ENCODE results near the gene ZNF575. TPM values are rescaled to one million over a fixed set of nuclear protein-coding genes. Genes with fewer than 3 reads are reported as not detected.

ZNF575 gene, protein sequence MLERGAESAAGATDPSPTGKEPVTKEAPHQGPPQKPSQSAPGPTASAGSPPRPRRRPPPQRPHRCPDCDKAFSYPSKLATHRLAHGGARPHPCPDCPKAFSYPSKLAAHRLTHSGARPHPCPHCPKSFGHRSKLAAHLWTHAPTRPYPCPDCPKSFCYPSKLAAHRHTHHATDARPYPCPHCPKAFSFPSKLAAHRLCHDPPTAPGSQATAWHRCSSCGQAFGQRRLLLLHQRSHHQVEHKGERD
- total RNA-seq (1 to 10 TPM; 2.6 to 2.7 TPM), total RNA-seq (0 to 4.4 (median 1.0) reads per million in 172 experiments)
- polyA plus RNA-seq (2013, experiment 1 of 2) = 7.6 TPM
- 6.4 TPM for polyA plus RNA-seq (2013, experiment 2 of 2)

- no peaks in the 10 kb centered on the region for H3K9me3 ChIP-seq (ENCODE audit: control insufficient read depth in 1 of 2, insufficient read depth in 1 of 2, low read length in 2 of 2)
- Mint-ChIP-seq H3K27ac (peak within 1 kb of the TSS; percentile 92), H3K4me3 (peak within 1 kb of the TSS; percentile 96), H3K4me1 (ENCODE audit: low read depth) (peaks cover 21% of the 10 kb centered on the region), H3K27me3 (no peaks in the 10 kb centered on the region), H3K9me3 (no peaks in the 10 kb centered on the region), H3K36me3 (ENCODE audit: low read depth) (peaks cover 14% of the 10 kb centered on the region)
- ATAC-seq (ENCODE audit: poor library complexity) (peak; percentile 48), DNase-seq (peak; percentile 70 to 93 (median 81))
- no peaks in the 10 kb centered on the region for H3K36me3 ChIP-seq (ENCODE audit: insufficient read depth, low read length)
- intact Hi-C loops (cut with DNase I, micrococcal nuclease) = loop anchor here (1.0 to 10.0 kb wide), 3 partner anchors 42 to 222 kb away; partner anchors contain the start of genes PINLYP (in 1 of the 2), SMG9 (in 1 of the 2) and XRCC1 (in 1 of the 2)
- H3K27ac ChIP-seq (ENCODE audit: low read depth in 1 of 2, low read length in 2 of 2) = peak within 1 kb of the TSS; percentile 53 to 61
- CTCF ChIA-PET = interaction anchor here (0.5 to 2.4 kb wide), 8 partner anchors 8 to 1094 kb away, joined by 3 to 8 read pairs (median 6); no protein-coding TSS in a partner anchor
- peak; percentile 13 for TF ChIP-seq CTCF (IDR thresholded peaks at IDR 0.05)
- H3K27me3 ChIP-seq (ENCODE audit: control insufficient read depth in 1 of 2, insufficient read depth in 2 of 2, low read length in 2 of 2) = no peaks in the 10 kb centered on the region
- peak within 1 kb of the TSS; percentile 77 for H3K4me3 ChIP-seq (ENCODE audit: low read length)
- POLR2A ChIA-PET = interaction anchor here (0.5 to 4.9 kb wide), 16 partner anchors 8 to 222 kb away, joined by 3 to 44 read pairs (median 8); partner anchors contain the start of genes IRGQ, LYPD3, PHLDB3 and PINLYP
- peaks cover 21% of the 10 kb centered on the region for H3K4me1 ChIP-seq (ENCODE audit: insufficient read depth, low read length)
Observed at GRCh38 chr19:43532962-43533545, at the start of gene ZNF575. ZNF575 (plus strand) TSS chr19:43533188; CDS start chr19:43534423, 1,235 bp downstream.

GRCh38 chr19:43483281-43483680 is 49.7 kb upstream of the ZNF575 start:
- Mint-ChIP-seq H3K27me3 (no peaks in the 10 kb centered on the region), H3K36me3 (ENCODE audit: low read depth) (peaks cover 35% of the 10 kb centered on the region), H3K9me3 (no peaks in the 10 kb centered on the region), H3K4me3 (no peak overlapping the region), H3K27ac (no peak overlapping the region), H3K4me1 (ENCODE audit: low read depth) (no peaks in the 10 kb centered on the region)
- no peaks in the 10 kb centered on the region for H3K9me3 ChIP-seq (ENCODE audit: control insufficient read depth in 1 of 2, insufficient read depth in 1 of 2, low read length in 2 of 2)
- no peak overlapping the region for H3K4me3 ChIP-seq (ENCODE audit: low read length)
- ChIA-PET CTCF (interaction anchor here (1.3 kb wide), 1 partner anchor 36 kb away, joined by 5 read pairs; no protein-coding TSS in a partner anchor), POLR2A (interaction anchor here (0.6 to 1.8 kb wide), 2 partner anchors 20 to 62 kb away, joined by 5 to 8 read pairs; no protein-coding TSS in a partner anchor)
- no peaks in the 10 kb centered on the region for H3K4me1 ChIP-seq (ENCODE audit: insufficient read depth, low read length)
- intact Hi-C loops (cut with DNase I, micrococcal nuclease) = no loop called here
- ATAC-seq (ENCODE audit: poor library complexity) (no peak), DNase-seq (no peak)
- no peak overlapping the region for H3K27ac ChIP-seq (ENCODE audit: low read depth in 1 of 2, low read length in 2 of 2)
- no peaks in the 10 kb centered on the region for H3K27me3 ChIP-seq (ENCODE audit: control insufficient read depth in 1 of 2, insufficient read depth in 2 of 2, low read length in 2 of 2)
- H3K36me3 ChIP-seq (ENCODE audit: insufficient read depth, low read length) = peaks cover 7% of the 10 kb centered on the region
- no peak for TF ChIP-seq CTCF (IDR thresholded peaks at IDR 0.05)

- no peak for DNase-seq
- intact Hi-C loops (cut with DNase I, micrococcal nuclease) = no loop called here
- Mint-ChIP-seq H3K4me3 (no peak overlapping the region), H3K4me1 (ENCODE audit: low read depth) (no peaks in the 10 kb centered on the region), H3K27me3 (no peaks in the 10 kb centered on the region), H3K27ac (no peak overlapping the region), H3K9me3 (no peaks in the 10 kb centered on the region), H3K36me3 (ENCODE audit: low read depth) (peaks cover 35% of the 10 kb centered on the region)
- H3K36me3 ChIP-seq (ENCODE audit: insufficient read depth, low read length) = peaks cover 6% of the 10 kb centered on the region
- CTCF ChIA-PET = no interaction called here
- no peak for ATAC-seq (ENCODE audit: poor library complexity)
- no peaks in the 10 kb centered on the region for H3K27me3 ChIP-seq (ENCODE audit: control insufficient read depth in 1 of 2, insufficient read depth in 2 of 2, low read length in 2 of 2)
- no peak overlapping the region for H3K27ac ChIP-seq (ENCODE audit: low read depth in 1 of 2, low read length in 2 of 2)
- no peaks in the 10 kb centered on the region for H3K4me1 ChIP-seq (ENCODE audit: insufficient read depth, low read length)
- H3K9me3 ChIP-seq (ENCODE audit: control insufficient read depth in 1 of 2, insufficient read depth in 1 of 2, low read length in 2 of 2) = no peaks in the 10 kb centered on the region
- H3K4me3 ChIP-seq (ENCODE audit: low read length) = no peak overlapping the region
- POLR2A ChIA-PET = no interaction called here
- TF ChIP-seq CTCF (IDR thresholded peaks at IDR 0.05) = no peak
Observed at GRCh38 chr19:43485951-43486350, 47.0 kb upstream of the ZNF575 start.

Data from CD4-positive, alpha-beta T cell (primary cell).